WTC11 (cell line): ENCODE measurements around the gene SCGB1D2. TPM values are rescaled to one million over a fixed set of nuclear protein-coding genes. Genes with fewer than 3 reads are reported as not detected.

ENCODE experiments used
- ATAC-seq: fragments of 200-7000 bp; cut with Tn5 transposase; 2 replicates; pipeline ENCODE4 v1.10.0; 2021; ENCODE audit warnings: mild to moderate bottlenecking, moderate library complexity
- CTCF ChIA-PET: fragments of 300-600 bp; sonication (Branson Sonifier 250); formaldehyde crosslinking; loops from one replicate; lab custom pipeline; 2021; ENCODE audit warnings: antibody characterized with exemption; lab: Charles Lee
- POLR2A ChIA-PET: fragments of 350-600 bp; sonication (Branson Sonifier 250); formaldehyde crosslinking; loops from one replicate; lab custom pipeline; 2021; ENCODE audit warnings: antibody characterized with exemption; lab: Charles Lee
- DNase-seq: peaks from one replicate; pipeline ENCODE4 v3.0.0; 2021; ENCODE audit warnings: low spot score
- H3K27ac Mint-ChIP-seq: 2 replicates; pipeline ENCODE4 v1.8.0; 2021; ENCODE audit warnings: mixed read lengths
- H3K27me3 Mint-ChIP-seq: 2 replicates; pipeline ENCODE4 v1.8.0; 2021; ENCODE audit warnings: low read depth, mild to moderate bottlenecking, moderate library complexity, mixed read lengths
- H3K36me3 Mint-ChIP-seq: 2 replicates; pipeline ENCODE4 v1.8.0; 2021; ENCODE audit warnings: mixed read lengths
- H3K4me1 Mint-ChIP-seq: 2 replicates; pipeline ENCODE4 v1.8.0; 2022; ENCODE audit warnings: mixed read lengths
- H3K4me3 Mint-ChIP-seq: 2 replicates; pipeline ENCODE4 v1.8.0; 2021; ENCODE audit warnings: mild to moderate bottlenecking, moderate library complexity, mixed read lengths
- H3K9me3 Mint-ChIP-seq: 2 replicates; pipeline ENCODE4 v1.8.0; 2021; ENCODE audit warnings: mixed read lengths
- ARID4B ChIP-seq: sonication (generic); formaldehyde crosslinking; IDR thresholded peaks from 2 replicates; pipeline ENCODE4 v1.8.0; 2023; ENCODE audit warnings: missing genetic modification reagents, mild to moderate bottlenecking, borderline replicate concordance
- ATF1 ChIP-seq: sonication (generic); formaldehyde crosslinking; IDR thresholded peaks from 2 replicates; pipeline ENCODE4 v1.8.1; 2023; ENCODE audit warnings: mild to moderate bottlenecking, moderate library complexity, missing genetic modification reagents
- CBFB ChIP-seq: sonication (generic); formaldehyde crosslinking; IDR thresholded peaks from 2 replicates; pipeline ENCODE4 v1.8.1; 2022; ENCODE audit warnings: mild to moderate bottlenecking, low read depth, missing genetic modification reagents
- CTCF ChIP-seq: fragments of 200-600 bp; IDR thresholded peaks from 2 replicates; pipeline ENCODE4 v1.8.0; 2022; ENCODE audit warnings: antibody characterized with exemption
- FOXK1 ChIP-seq: sonication (generic); formaldehyde crosslinking; IDR thresholded peaks from 2 replicates; pipeline ENCODE4 v1.8.0; 2022; ENCODE audit warnings: mild to moderate bottlenecking, moderate library complexity, missing genetic modification reagents
- GABPB1 ChIP-seq: sonication (generic); formaldehyde crosslinking; IDR thresholded peaks from 2 replicates; pipeline ENCODE4 v1.8.1; 2023; ENCODE audit warnings: mild to moderate bottlenecking, missing genetic modification reagents
- HMGXB4 ChIP-seq: sonication (generic); formaldehyde crosslinking; IDR thresholded peaks from 2 replicates; pipeline ENCODE4 v1.8.1; 2023; ENCODE audit warnings: mild to moderate bottlenecking, moderate library complexity, missing genetic modification reagents
- JUN ChIP-seq: sonication (generic); formaldehyde crosslinking; IDR thresholded peaks from 2 replicates; pipeline ENCODE4 v1.8.0; 2023; ENCODE audit warnings: mild to moderate bottlenecking, missing genetic modification reagents
- MAX ChIP-seq: sonication (generic); formaldehyde crosslinking; IDR thresholded peaks from 2 replicates; pipeline ENCODE4 v1.8.0; 2022; ENCODE audit warnings: mild to moderate bottlenecking, missing genetic modification reagents
- PREB ChIP-seq: sonication (generic); formaldehyde crosslinking; IDR thresholded peaks from 2 replicates; pipeline ENCODE4 v1.8.1; 2022; ENCODE audit warnings: mild to moderate bottlenecking, missing genetic modification reagents, moderate library complexity, borderline replicate concordance
- TEAD1 ChIP-seq: sonication (generic); formaldehyde crosslinking; IDR thresholded peaks from 2 replicates; pipeline ENCODE4 v1.8.0; 2022; ENCODE audit warnings: mild to moderate bottlenecking, missing genetic modification reagents
- TEAD4 ChIP-seq: sonication (generic); formaldehyde crosslinking; IDR thresholded peaks from 2 replicates; pipeline ENCODE4 v1.8.0; 2022; ENCODE audit warnings: mild to moderate bottlenecking, missing genetic modification reagents
- ZMAT4 ChIP-seq: fragments of 250-450 bp; sonication (Bioruptor Pico); IDR thresholded peaks from 2 replicates; pipeline ENCODE4 v1.9.0; 2021; ENCODE audit warnings: mild to moderate bottlenecking
- ZNF232 ChIP-seq: sonication (generic); formaldehyde crosslinking; IDR thresholded peaks from 2 replicates; pipeline ENCODE4 v1.8.0; 2022; ENCODE audit warnings: mild to moderate bottlenecking, missing genetic modification reagents
- total RNA-seq: library from RNA; stranded (reverse); gene quantifications from 3 replicates; pipeline ENCODE4 v1.2.3, GENCODE V29; 2021
- TF ChIP-seq, protein P1 (sequence below): sonication (generic); formaldehyde crosslinking; IDR thresholded peaks from 2 replicates; pipeline ENCODE4 v1.8.0; 2023; ENCODE audit warnings: missing genetic modification reagents
- TF ChIP-seq, protein P2 (sequence below): sonication (generic); formaldehyde crosslinking; IDR thresholded peaks from 2 replicates; pipeline ENCODE4 v1.8.0; 2022; ENCODE audit warnings: mild to moderate bottlenecking, missing genetic modification reagents
- TF ChIP-seq, protein P3 (sequence below): sonication (generic); formaldehyde crosslinking; IDR thresholded peaks from 2 replicates; pipeline ENCODE4 v1.8.1; 2023; ENCODE audit warnings: mild to moderate bottlenecking, missing genetic modification reagents, moderate library complexity

Gene SCGB1D2
- total RNA-seq, 1 experiment from 2014 or later, result not detected

GRCh38 chr11:62253999-62254542, 12.0 kb downstream of the SCGB1D2 start:
- peaks cover 36% of the 10 kb centered on the region for H3K36me3 Mint-ChIP-seq
- CTCF ChIA-PET, result no interaction called here
- no peak for TF ChIP-seq TEAD1 (CRISPR knock-in tag)
- TF ChIP-seq TEAD4 (CRISPR knock-in tag), result no peak
- TF ChIP-seq, protein P1, sequence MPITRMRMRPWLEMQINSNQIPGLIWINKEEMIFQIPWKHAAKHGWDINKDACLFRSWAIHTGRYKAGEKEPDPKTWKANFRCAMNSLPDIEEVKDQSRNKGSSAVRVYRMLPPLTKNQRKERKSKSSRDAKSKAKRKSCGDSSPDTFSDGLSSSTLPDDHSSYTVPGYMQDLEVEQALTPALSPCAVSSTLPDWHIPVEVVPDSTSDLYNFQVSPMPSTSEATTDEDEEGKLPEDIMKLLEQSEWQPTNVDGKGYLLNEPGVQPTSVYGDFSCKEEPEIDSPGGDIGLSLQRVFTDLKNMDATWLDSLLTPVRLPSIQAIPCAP (CRISPR knock-in tag), result no peak
- no peak for TF ChIP-seq CTCF
- TF ChIP-seq, protein P2, sequence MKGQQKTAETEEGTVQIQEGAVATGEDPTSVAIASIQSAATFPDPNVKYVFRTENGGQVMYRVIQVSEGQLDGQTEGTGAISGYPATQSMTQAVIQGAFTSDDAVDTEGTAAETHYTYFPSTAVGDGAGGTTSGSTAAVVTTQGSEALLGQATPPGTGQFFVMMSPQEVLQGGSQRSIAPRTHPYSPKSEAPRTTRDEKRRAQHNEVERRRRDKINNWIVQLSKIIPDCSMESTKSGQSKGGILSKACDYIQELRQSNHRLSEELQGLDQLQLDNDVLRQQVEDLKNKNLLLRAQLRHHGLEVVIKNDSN (CRISPR knock-in tag), result no peak
- TF ChIP-seq GABPB1, result no peak
- no peak for TF ChIP-seq CBFB (CRISPR knock-in tag)
- TF ChIP-seq MAX (CRISPR knock-in tag), result no peak
- TF ChIP-seq ARID4B, result no peak
- TF ChIP-seq JUN (CRISPR knock-in tag), result no peak
- no peak for TF ChIP-seq ATF1 (CRISPR knock-in tag)
- no peak for TF ChIP-seq PREB (CRISPR knock-in tag)
- TF ChIP-seq, protein P3, sequence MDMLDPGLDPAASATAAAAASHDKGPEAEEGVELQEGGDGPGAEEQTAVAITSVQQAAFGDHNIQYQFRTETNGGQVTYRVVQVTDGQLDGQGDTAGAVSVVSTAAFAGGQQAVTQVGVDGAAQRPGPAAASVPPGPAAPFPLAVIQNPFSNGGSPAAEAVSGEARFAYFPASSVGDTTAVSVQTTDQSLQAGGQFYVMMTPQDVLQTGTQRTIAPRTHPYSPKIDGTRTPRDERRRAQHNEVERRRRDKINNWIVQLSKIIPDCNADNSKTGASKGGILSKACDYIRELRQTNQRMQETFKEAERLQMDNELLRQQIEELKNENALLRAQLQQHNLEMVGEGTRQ (CRISPR knock-in tag), result no peak
- no peak for TF ChIP-seq HMGXB4 (CRISPR knock-in tag)
- TF ChIP-seq ZNF232 (CRISPR knock-in tag), result no peak
- no peak for TF ChIP-seq ZMAT4 (CRISPR knock-in tag)
- no peak for TF ChIP-seq FOXK1 (CRISPR knock-in tag)
- DNase-seq (no peak), ATAC-seq (no peak)
- POLR2A ChIA-PET, result no interaction called here
- peaks cover 58% of the 10 kb centered on the region for H3K9me3 Mint-ChIP-seq
- no peaks in the 10 kb centered on the region for H3K4me1 Mint-ChIP-seq
- H3K27ac Mint-ChIP-seq, result no peak overlapping the region
- H3K27me3 Mint-ChIP-seq, result peaks cover 37% of the 10 kb centered on the region
- H3K4me3 Mint-ChIP-seq, result no peak overlapping the region
